Umbilical cord (tissue), 2 donors: ENCODE results near the gene EMX2. TPM values are rescaled to one million over a fixed set of nuclear protein-coding genes. Genes with fewer than 3 reads are reported as not detected.

Experiments
- DNase-seq: peaks from one replicate; pipeline ENCODE4 v3.0.0-alpha.2; 2015; ENCODE audit warnings: low spot score
- total RNA-seq: library from RNA; depleted of rRNA; stranded (reverse); fragments of >200 nt; gene quantifications from one replicate; pipeline ENCODE4 v1.2.3, GENCODE V29; 2014; ENCODE audit warnings: low replicate concordance; ENCODE audit not compliant: insufficient read depth

EMX2 gene
- total RNA-seq, 1 donor from 2014 or later = 25.3 TPM

DNA sequence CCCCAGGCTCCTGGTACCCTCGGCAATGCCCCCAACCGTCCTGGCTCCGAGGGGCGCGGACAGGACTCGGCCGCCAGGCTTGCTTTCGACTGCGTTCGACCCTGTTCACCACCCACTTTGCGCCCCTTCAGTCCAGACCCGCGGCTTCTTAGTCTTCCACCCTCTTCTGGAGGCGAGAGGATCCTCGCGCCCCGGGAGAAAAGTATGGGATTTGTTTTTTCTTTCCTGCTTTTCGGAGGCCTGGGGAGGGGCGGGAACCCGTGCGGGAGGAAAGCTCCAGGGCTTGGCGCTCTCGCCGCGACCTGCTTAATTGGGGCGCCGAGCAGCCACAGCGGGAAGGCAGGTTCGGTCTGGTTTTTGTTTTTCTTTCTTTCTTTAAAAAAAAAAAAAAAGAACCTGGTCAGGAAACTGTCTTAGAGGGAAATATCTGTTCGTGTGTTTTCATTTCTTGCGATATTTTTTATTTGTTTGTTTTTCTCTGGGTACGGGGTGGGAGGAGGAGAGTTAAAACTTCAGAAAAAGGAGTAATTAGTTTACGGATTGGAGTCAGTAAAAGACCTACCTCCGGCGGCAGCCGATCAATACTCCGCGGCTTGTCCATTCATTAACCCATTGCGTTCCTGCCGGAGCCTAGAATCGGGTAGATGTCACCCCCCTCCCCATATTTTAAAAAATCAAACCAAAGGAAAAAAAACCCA lies 1.6 kb downstream of the EMX2 start:
- no peak for DNase-seq

DNA sequence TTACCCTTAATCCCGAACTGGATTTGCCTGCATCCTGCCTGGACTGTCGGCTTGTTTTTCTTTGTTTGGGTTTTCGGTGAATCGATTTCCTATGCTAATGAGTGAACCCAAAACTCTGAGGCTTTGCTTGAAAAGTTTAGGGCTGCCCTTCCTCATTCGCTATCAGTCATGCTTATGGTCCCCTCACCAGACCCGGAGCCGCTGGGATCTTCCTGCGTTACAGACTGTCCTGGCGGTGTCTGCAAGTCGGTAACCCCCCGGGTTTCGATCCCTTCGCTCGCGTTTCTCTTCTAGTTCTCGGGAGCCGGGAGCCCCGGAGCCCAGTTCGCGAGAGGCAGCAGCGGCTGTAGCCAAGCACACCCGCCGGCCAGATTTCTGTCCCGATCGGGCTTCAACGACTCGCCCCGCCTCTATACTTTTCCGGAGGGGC lies 2.2 kb downstream of the EMX2 start:
- DNase-seq = no peak

DNA sequence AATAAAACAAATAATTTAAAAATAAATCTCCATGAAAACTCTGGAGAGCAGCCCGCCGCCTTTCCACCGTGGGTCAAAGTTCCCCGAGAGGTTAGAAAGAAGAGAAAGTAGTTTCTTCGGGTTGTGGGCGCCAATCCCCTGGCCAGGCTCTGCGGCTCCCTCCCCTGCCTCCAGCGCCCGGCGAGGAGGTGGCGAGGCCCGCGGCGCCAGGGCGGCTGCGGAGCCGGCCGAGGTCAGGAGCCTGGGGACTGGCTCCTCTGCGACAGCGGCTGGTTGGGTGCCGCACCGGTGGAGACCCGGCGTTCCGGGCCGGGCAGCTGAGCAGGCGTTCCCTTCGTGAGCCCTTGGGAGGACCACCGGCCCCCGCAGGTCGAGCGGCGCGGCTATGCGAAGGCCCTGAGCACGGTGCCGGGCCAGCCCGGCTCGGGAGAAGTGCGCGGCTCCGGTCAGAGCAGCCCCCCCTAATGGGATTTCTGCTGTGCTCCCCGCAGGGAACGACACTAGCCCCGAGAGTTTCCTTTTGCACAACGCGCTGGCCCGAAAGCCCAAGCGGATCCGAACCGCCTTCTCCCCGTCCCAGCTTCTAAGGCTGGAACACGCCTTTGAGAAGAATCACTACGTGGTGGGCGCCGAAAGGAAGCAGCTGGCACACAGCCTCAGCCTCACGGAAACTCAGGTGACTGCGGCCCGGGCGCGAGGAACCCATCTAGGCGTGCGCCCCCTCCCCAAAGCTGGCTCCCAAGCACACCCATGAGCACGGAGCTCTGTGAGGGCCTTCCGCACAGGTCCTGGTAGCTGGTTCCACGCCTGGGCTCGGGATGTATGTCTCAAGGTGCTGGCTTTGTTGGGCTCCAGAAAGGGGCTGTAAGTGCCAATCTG lies 2.8 kb downstream of the EMX2 start:
- DNase-seq = no peak

DNA sequence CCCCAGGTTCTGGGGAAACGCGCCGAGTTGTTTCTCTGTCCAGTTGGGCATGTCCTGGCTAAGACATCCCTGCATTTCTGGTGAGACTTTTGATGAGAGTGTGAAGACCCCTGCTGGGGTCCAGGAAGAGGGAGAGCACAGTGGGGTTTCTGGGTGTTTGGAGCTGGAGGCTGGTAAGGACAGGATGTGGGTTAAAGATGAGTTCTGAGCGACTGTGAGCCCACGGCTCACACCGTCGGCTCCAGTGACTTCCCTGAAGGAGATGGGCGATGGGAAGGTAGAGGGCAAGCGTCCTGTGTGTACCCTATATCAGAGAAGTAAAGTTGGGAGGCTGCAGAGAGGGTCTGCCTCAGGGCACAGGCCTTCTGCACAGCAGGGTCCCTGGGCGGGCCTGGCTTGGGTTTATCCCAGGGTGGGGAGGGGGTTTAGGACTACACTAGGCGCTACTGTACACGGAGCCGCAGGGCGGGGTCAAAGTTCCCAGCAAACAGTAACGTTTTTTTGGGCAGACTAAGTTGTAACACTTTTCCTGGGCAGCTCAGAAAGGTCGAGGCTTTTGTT lies 3.6 kb downstream of the EMX2 start:
- DNase-seq = no peak

DNA sequence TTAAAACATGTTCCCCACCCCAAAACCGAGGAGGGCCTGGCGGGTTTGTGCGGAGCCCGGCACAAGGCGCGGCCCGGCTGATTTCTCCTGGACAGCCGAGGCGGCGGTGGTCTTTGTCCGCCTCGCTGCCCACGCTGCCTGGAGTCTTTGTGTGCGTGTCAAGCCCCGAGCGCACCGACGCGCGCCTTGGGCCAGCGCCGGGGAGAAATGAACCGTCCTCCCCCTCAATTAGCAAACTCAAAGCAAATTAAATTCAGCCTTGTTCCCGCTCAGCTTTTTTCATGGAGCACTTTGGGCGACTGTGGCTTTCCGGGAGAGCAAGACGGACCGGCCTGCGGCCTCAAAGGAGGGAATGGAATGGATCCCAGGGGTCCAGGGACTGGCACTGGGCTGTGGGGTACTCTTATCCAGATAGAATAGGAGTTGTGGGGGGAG lies 4.1 kb downstream of the EMX2 start:
- no peak for DNase-seq

DNA sequence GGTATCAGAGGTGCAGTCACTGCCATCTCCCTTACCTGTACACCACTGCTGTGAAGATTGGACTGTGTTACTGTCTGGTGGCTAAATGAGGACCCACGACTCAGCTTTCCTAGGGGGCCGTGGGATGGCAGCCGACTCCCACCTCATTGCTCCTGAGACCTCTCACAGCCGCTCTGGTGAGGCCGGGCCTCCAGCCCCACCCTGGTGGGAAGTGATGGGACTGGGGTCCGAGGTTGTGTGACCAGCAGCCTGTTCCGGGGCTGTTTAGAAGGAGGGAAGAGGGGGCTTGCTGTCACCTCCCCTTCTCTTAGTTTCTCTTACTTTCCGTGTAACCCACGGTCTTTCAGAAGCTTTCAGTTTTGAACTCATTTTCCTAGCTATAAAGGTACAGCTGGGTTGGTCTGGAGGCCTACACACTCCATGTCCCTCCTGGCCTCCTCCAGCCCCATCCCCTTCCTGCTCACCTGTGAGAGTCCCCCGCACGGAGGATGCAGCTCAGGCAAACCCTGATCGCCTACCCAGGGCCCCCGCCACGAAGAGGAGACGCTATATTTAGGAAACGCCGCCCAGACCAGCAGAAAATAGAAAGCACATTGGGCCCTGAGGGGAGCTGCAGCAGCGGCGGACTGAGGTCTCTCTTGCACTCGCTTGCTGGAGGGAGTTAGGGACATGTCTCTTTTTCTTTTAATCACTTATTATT lies 4.6 kb downstream of the EMX2 start:
- no peak for DNase-seq

DNA sequence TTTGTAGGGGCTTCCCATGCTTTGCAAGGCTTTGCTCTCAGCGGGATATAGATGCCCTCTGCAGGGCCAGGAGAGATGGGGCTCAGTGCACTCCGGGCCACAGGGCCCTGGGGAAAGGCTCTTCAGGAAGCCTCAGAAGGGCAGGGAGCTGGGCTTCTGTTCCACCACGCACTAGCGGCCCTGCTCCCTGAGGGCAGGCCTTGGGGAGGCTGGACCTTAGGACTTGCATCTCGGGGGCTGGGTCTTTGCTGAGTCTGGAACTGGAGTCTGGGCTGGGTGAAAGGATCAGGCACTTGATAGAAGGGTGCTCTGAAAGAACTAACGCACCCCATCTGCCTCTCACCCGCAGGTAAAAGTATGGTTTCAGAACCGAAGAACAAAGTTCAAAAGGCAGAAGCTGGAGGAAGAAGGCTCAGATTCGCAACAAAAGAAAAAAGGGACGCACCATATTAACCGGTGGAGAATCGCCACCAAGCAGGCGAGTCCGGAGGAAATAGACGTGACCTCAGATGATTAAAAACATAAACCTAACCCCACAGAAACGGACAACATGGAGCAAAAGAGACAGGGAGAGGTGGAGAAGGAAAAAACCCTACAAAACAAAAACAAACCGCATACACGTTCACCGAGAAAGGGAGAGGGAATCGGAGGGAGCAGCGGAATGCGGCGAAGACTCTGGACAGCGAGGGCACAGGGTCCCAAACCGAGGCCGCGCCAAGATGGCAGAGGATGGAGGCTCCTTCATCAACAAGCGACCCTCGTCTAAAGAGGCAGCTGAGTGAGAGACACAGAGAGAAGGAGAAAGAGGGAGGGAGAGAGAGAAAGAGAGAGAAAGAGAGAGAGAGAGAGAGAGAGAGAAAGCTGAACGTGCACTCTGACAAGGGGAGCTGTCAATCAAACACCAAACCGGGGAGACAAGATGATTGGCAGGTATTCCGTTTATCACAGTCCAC lies 5.4 kb downstream of the EMX2 start:
- no peak for DNase-seq

DNA sequence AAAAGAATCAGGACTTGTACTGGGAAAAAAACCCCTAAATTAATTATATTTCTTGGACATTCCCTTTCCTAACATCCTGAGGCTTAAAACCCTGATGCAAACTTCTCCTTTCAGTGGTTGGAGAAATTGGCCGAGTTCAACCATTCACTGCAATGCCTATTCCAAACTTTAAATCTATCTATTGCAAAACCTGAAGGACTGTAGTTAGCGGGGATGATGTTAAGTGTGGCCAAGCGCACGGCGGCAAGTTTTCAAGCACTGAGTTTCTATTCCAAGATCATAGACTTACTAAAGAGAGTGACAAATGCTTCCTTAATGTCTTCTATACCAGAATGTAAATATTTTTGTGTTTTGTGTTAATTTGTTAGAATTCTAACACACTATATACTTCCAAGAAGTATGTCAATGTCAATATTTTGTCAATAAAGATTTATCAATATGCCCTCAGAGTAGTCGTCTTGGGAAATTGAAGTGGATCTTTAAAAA lies 6.6 kb downstream of the EMX2 start:
- no peak for DNase-seq

DNA sequence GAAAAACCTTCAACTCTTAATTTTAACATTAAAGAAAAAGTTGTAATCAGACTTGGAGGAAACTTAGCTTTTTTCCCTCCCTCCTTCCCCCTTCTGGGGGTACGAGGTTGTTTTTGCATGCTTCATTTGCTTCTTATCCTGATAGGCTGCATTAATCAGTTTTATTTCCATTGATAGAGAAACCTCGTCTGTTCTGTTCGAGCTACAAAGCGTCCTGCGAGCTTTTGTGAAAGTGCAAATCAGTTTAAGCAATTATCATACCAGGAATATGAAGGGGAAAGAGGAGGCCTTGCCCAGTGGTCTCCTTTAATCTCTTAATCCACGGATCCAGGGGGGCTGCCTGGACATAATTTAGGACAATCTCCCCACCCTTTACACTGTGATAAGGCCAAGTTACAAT lies 7.5 kb downstream of the EMX2 start:
- DNase-seq = no peak

DNA sequence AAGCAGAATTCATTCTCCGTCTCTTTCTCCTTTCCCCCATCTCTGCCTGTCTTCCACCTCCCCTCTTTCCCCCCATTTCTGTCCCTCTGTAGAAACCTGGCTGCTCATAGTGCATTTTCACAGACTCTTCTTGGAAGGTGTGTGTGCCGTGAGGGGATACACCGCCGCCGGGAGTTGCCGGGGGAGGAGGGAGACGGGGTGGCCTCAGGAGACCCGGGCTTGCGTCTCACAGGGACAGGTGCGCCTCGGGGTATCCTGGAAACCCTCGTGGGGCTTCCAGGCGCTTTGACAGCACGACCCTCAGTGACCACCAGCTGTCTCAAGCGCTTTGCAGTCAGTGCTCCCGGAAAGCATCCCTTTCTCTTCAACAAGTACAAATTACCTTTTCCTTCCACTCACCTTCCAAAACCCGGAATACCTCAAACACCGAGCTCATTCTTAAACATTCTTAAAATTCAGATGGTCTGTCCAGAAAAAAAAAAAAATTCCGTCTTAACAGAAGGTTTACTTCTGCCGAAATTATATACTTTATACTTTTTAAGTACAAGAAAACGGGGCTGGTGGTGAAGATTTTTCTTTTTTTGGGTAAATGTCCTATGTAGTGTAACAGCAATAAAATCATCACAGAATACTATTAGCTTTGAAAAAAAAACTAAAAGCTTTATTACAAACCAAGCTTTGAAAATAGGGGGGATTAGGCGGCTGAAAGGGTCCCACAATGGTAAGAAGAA lies 8.2 kb downstream of the EMX2 start:
- DNase-seq = no peak

DNA sequence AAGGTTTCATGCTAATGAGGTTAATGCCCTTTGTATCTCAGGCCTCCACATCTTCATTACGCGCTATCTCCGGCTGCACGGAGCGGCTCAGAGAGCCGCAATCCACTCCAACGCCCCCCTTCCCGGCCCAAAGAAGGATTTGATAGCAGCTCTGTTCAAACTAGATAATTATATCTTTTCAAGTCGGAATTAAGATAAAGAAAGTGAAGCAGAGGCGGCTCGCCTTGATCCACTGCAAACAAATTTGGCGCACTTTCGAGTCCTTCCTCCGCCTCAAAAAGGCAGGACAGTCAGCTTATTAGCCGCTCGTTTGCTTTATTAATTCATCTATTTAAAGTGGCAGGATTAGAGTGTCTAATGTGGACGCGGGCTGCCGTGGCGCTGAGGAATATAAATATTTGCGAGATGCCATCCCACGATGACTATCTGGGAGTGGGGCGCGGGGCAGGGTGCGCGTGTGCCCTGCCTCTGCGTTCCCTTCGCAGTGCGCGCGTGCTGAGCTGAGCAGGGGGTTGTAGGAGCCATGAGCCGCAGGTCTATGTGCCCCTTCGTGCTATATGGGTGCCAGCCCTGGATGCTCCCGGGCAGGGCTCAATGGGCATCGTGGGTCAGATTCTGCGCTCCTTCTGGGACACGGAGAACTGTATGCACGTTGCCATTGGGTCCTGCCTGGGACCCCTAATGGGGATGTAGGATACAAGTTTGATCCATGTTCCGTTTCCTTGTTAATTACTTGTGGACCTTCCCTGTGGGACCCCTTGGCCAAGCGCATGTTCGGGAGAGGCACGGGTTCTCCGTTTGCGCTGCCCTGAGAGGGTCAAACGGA lies 9.0 kb downstream of the EMX2 start:
- DNase-seq = no peak

DNA sequence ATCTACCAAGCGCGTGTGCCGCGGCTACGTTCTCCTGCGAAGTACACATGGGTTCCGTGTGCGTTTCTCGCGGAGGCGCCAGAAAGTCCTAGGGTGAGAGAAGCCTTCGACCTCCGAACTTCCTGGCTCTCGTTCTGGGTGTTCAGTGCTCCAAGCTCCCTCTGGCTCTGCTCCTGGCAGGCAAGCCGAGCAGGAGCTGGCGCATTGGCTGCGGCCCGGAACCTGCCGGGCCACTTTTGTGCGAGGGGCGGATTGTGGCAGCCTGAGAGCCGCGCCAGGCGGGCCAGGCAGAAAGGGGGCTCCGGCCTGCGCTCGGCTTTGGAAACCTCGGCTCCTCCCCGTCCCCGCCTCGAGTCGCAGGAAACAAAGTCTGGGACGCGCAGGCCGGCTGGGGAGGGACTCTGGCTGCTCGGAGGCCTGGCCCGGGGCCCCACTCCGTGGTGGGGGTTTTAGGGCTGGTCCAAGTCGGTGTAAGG lies 9.6 kb downstream of the EMX2 start:
- DNase-seq = no peak

DNA sequence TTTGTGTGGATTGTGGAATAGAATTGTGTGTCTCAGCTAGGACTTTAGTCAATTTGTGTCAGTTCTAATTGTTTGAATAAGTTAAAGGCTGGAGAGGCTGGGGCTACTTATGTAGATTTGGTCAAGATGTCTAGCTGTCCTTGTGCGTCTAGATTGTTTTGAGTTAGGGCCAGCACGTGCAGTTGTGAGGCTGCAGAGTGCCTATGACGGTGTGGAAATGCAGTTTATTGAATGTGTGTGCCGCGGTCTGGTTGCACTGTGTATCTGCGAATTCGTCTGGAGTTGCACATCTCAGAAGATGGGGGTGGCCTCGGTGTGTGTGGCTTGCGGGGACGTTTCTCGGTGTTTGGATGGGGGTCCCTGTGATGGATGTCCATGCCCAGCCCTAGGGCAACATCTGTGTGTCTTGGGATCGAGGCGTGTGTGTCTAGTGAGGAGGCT lies 10.2 kb downstream of the EMX2 start:
- DNase-seq = no peak

DNA sequence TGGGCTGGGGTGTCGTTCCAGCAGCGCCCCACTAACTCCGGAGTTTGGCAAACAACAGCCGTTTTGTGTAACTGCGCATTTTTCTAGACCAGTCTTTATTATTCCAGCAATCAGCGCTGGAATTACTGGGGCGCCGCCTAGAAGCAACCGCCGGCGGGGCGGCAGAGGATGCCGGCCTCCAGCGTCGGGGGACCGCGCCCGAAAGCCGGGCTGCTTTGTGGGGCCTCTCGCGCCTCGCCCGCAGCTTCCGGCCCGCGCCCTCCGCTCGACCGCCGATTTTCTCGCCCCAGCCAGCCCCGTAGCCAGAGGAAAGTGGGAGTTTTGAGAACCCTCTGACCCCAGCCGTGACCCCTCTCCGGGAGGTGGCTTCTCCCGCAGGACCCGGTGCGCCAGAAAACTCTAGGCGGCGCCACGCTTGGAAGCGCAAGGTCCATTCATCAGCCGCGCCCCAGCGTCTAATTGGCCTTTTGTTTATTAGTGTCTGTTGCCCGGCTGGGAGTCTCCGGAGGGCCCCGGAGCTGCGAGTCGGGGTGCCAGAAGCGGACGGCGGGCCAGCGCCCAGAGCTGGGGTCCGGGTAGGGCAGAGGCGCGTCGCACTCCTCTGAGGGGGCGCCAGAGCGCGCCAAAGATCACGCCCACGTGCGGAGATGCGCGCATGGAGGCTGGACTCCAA lies 10.7 kb downstream of the EMX2 start:
- DNase-seq = no peak

DNA sequence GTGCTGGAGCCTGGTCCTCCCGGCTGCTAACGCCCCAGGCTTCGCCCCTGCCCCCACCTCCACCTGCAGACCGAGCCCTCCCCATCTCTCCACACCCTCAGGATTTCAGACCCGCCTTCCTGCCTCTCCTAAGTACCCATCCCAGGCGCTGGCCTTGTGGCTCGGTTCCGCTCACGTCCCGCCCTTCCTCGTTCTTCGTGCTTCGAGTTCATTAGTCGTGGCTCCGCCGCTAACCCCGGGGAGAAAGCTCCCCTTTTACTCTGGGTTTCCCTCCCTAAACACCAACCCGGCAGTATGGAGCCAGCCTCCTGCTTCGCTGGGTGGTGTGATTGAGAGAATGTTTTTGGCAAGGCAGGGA lies 11.2 kb downstream of the EMX2 start:
- no peak for DNase-seq

DNA sequence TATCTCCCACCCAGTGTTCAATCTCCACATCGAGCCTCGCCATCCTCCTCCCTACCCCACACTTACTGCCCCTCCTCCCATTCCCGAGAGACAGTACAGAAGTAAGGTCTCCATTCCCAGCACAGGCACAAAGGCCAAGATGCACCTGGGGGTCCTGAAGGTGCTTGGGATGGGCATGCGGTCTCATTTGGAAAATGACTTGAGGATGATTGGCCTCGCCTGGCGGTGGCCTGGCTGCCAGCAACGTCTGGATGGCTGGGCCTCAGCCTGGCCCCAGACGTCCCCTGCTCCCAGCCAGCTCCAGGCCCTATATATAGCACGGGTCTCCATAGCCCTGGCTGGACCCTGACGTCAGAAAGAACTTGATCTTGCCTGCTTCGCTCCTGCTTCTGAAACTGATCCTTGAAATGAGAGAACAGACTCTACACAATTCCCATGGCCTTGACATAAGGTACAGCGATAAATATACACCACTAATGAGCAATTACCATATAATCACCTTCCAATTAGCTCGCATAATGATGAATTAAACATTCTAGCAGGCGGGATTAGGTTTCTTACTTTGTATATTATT lies 11.8 kb downstream of the EMX2 start:
- no peak for DNase-seq

DNA sequence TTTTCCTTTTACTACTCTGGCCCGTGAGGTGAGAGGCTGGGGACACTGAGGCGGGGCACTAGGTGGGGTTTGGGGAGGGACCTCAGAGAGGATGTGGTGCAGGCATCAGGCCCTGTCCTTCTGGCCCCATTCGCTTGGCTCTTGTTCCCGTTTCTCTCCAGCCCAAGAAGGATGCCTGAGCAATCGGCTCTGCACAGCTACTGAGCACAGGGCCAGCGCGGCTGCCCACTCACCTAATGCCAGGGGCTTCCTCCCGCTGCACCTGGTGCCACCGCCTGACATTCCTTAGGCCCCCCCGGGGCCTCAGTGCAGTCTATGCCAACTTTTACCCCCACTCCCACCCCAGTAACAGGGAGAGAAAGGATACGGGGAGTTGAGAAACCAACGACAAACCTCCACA lies 12.5 kb downstream of the EMX2 start:
- DNase-seq = no peak

DNA sequence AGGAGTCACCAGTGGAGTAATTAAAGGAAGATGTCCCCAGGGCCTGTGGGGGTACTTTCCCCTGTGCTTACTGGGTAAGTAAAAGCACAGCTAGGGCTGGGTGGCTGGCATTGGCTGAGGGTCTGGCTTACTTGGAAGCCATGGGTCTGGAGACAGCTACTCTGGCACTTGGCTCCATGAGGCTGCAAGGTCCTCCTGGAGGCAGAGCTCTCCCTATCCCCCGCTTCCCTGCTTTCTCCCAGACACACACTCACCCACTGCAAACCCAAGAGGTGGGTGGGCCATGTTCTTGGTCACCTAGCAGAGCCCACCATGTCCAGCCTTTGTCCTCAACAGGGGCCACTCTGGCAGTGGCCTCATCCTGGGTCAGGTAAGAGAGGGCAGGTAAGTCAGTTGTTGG lies 13.3 kb downstream of the EMX2 start:
- no peak for DNase-seq
